HepG2 (cell line): ENCODE measurements around the gene CFAP119. TPM values are rescaled to one million over a fixed set of nuclear protein-coding genes. Genes with fewer than 3 reads are reported as not detected.

Source experiments
- ATAC-seq: fragments of 200-7000 bp; cut with Tn5 transposase; 3 replicates; pipeline ENCODE4 v1.9.1; 2020; ENCODE audit warnings: mild to moderate bottlenecking, moderate library complexity
- BruUV-seq: library from RNA; stranded (reverse); fragments of 400-500 nt; replicated peaks from 2 replicates; lab custom pipeline; 2021; lab: Mats Ljungman, UMichigan
- CTCF ChIA-PET: fragments of 300-600 bp; formaldehyde crosslinking; extraction: SDS; loops from one replicate; lab custom pipeline; 2021; ENCODE audit warnings: low total read pairs, inconsistent platforms, low intra/inter-chr PET ratio; lab: Yijun Ruan, JAX
- POLR2A ChIA-PET: fragments of 350-600 bp; sonication (Branson Sonifier 250); formaldehyde crosslinking; loops from one replicate; lab custom pipeline; 2020; ENCODE audit warnings: antibody characterized with exemption, inconsistent platforms; lab: Yijun Ruan, JAX
- DNase-seq: peaks from one replicate; pipeline ENCODE4 v3.0.0-alpha.2; 2015; ENCODE audit warnings: low spot score
- FAIRE-seq: peaks from 3 replicates; lab custom pipeline; 2011; peaks lifted over from hg19 to GRCh38; lab: Jason Lieb, UNC
- H2AFZ ChIP-seq: one replicate; pipeline ENCODE4 v1.6.1; 2011; ENCODE audit warnings: low read length, inconsistent platforms
- H3K27ac ChIP-seq: fragments of 300-600 bp; 3 replicates; pipeline ENCODE4 v1.8.0; 2011; ENCODE audit warnings: mixed run types, mild to moderate bottlenecking, mixed read lengths, low read length, inconsistent platforms; ENCODE audit not compliant: insufficient read depth; ENCODE audit errors: extremely low read length
- H3K27me3 ChIP-seq, 2 experiments: fragments of 200-600 bp in 1 of 2; 2 replicates in 1 of 2; 3 replicates in 1 of 2; pipeline versions ENCODE4 v1.6.0 to v1.8.0; 2011; ENCODE audit warnings: low read length in 2 of 2, mild to moderate bottlenecking in 2 of 2, moderate library complexity in 2 of 2, inconsistent platforms in 1 of 2; ENCODE audit not compliant: insufficient read depth in 2 of 2, control insufficient read depth in 1 of 2
- H3K36me3 ChIP-seq, 2 experiments: fragments of 200-600 bp in 1 of 2; replicated peaks in 1 of 2; 2 replicates in 1 of 2; 3 replicates in 1 of 2; pipeline versions ENCODE4 v1.5.1 to v1.8.0; 2011; ENCODE audit warnings: low read length in 2 of 2, inconsistent platforms in 1 of 2; ENCODE audit not compliant: insufficient read depth in 2 of 2, control insufficient read depth in 1 of 2
- H3K4me1 ChIP-seq: 2 replicates; pipeline ENCODE4 v1.5.1; 2012; ENCODE audit warnings: low read length, inconsistent platforms; ENCODE audit not compliant: insufficient read depth
- H3K4me2 ChIP-seq: 2 replicates; pipeline ENCODE4 v1.6.0; 2011; ENCODE audit warnings: low read depth, low read length, inconsistent platforms
- H3K4me3 ChIP-seq, 3 experiments: fragments of 200-600 bp in 1 of 3; sonication (generic), shearing (Covaris generic) in 1 of 3; replicated peaks in 1 of 3; 2 replicates each; pipeline ENCODE4 v1.5.1; 2011 to 2016; ENCODE audit warnings: low read length in 3 of 3, inconsistent platforms in 2 of 3, low read depth in 2 of 3, mild to moderate bottlenecking in 2 of 3, control low read depth in 1 of 3, mixed read lengths in 1 of 3; ENCODE audit not compliant: insufficient read depth in 1 of 3
- H3K79me2 ChIP-seq: one replicate; pipeline ENCODE4 v1.6.1; 2011; ENCODE audit warnings: low read length, inconsistent platforms; ENCODE audit not compliant: insufficient read depth
- H3K9ac ChIP-seq: 2 replicates; pipeline ENCODE4 v1.6.0; 2011; ENCODE audit warnings: mild to moderate bottlenecking, low read depth, low read length, inconsistent platforms; ENCODE audit not compliant: insufficient read depth
- H3K9me3 ChIP-seq: 2 replicates; pipeline ENCODE4 v1.5.1; 2012; ENCODE audit warnings: mild to moderate bottlenecking, low read length
- H4K20me1 ChIP-seq: 2 replicates; pipeline ENCODE4 v1.6.0; 2011; ENCODE audit warnings: inconsistent platforms, mild to moderate bottlenecking, low read length, moderate library complexity; ENCODE audit not compliant: insufficient read depth
- KMT2B ChIP-seq: IDR thresholded peaks from 2 replicates; pipeline ENCODE4 v1.6.1; 2016; ENCODE audit warnings: missing genetic modification reagents, missing compliant biosample characterization
- MYC ChIP-seq: sonication (generic); formaldehyde crosslinking; IDR thresholded peaks from 2 replicates; pipeline ENCODE4 v1.9.0; 2021; ENCODE audit warnings: missing genetic modification reagents, borderline replicate concordance
- REPIN1 ChIP-seq: sonication (generic); formaldehyde crosslinking; IDR thresholded peaks from 2 replicates; pipeline ENCODE4 v1.8.0; 2022; ENCODE audit warnings: missing genetic modification reagents, low read depth, mild to moderate bottlenecking, borderline replicate concordance
- ZNF616 ChIP-seq: sonication (generic); formaldehyde crosslinking; IDR thresholded peaks from 2 replicates; pipeline ENCODE4 v1.5.0; 2020; ENCODE audit warnings: low read depth, mild to moderate bottlenecking, missing genetic modification reagents
- ZNF749 ChIP-seq: sonication (generic); formaldehyde crosslinking; IDR thresholded peaks from 2 replicates; pipeline ENCODE4 v1.8.0; 2022; ENCODE audit warnings: mild to moderate bottlenecking, missing genetic modification reagents, moderate library complexity, borderline replicate concordance
- whole genome bisulfite sequencing: methylation state at CpG from one replicate; pipeline ENCODE4 v1.1.6; 2017; ENCODE audit warnings: low lambda C conversion rate; 5-methylcytosine and 5-hydroxymethylcytosine counted together
- in situ Hi-C: cut with HindIII; loops from 2 replicates; pipeline ENCODE4 v1.10.0; 2017; ENCODE audit warnings: low pct_unique_long_range_greater_than_20kb; ENCODE audit not compliant: extremely low pct_ligation_motif_present
- intact Hi-C: fragments of 100-400 bp; cut with micrococcal nuclease; formaldehyde crosslinking; loops from one replicate; pipeline ENCODE4 v1.10.0; 2022; ENCODE audit not compliant: unreplicated experiment
- polyA plus RNA-seq, 8 experiments: library from polyadenylated mRNA; depleted of rRNA in 3 of 8; stranded (reverse) in 7 of 8; unstranded in 1 of 8; fragments of >200 nt; fragmentation: Illumina TruSeq in 4 of 8; extraction: Trizol in 4 of 8; gene quantifications; 2 replicates each; pipeline versions ENCODE4 v1.2.1 to v1.2.3, GENCODE V29; 2011 to 2016; ENCODE audit warnings: low read depth in 4 of 8, missing spikeins in 1 of 8, mixed read lengths in 1 of 8; ENCODE audit not compliant: insufficient read depth in 1 of 8
- total RNA-seq, 5 experiments: library from RNA; depleted of rRNA; stranded (reverse); fragments of >200 nt; fragmentation: Illumina TruSeq; extraction: Trizol; gene quantifications; 2 replicates each; pipeline ENCODE4 v1.2.3, GENCODE V29; 2016; ENCODE audit warnings: low read depth in 1 of 5
- TF ChIP-seq, protein P1 (sequence below): sonication (generic); formaldehyde crosslinking; IDR thresholded peaks from 2 replicates; pipeline ENCODE4 v1.4.0; 2020; ENCODE audit warnings: missing genetic modification reagents
- TF ChIP-seq, protein P2 (sequence below): sonication (generic); formaldehyde crosslinking; IDR thresholded peaks from 2 replicates; pipeline ENCODE4 v1.4.0; 2020; ENCODE audit warnings: mild to moderate bottlenecking, missing genetic modification reagents
- TF ChIP-seq, protein P3 (sequence below): sonication (generic); formaldehyde crosslinking; conservative IDR thresholded peaks from 2 replicates; pipeline ENCODE4 v1.8.1; 2023; ENCODE audit warnings: missing genetic modification reagents
- TF ChIP-seq, protein P4 (sequence below): sonication (generic); formaldehyde crosslinking; conservative IDR thresholded peaks from 2 replicates; pipeline ENCODE4 v1.5.0; 2020; ENCODE audit warnings: missing genetic modification reagents

Gene CFAP119
- total and polyA plus RNA-seq, 2 of the 13 experiments (the other 11 are each of a cell fraction or from before 2014, with no cell fraction given): 6.4 TPM

DNA sequence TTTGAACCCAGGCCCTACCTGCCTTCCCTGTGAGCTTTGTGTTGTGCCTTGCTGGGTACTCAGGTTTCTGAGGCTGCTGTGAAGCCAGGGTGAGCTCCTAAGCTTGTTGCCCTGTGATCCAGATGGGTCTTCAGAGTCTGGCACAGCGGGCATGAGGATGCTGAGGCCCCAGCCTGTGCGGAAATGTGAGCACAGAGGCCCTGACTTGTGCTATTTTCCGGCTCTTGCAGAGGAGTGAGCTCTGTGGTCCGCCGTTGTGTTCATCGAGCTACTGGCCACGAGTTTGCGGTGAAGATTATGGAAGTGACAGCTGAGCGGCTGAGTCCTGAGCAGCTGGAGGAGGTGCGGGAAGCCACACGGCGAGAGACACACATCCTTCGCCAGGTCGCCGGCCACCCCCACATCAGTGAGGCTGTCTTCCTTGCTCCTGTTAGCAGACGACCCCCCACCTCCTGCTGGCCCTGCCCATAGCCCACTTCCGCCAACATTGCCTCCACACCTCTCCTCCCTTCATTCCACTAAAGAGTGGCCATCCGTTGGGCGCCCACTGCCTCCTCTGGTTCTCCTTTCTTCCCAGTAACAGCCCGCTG, 10.9 kb downstream of the CFAP119 start (continued):
- TF ChIP-seq, protein P1, sequence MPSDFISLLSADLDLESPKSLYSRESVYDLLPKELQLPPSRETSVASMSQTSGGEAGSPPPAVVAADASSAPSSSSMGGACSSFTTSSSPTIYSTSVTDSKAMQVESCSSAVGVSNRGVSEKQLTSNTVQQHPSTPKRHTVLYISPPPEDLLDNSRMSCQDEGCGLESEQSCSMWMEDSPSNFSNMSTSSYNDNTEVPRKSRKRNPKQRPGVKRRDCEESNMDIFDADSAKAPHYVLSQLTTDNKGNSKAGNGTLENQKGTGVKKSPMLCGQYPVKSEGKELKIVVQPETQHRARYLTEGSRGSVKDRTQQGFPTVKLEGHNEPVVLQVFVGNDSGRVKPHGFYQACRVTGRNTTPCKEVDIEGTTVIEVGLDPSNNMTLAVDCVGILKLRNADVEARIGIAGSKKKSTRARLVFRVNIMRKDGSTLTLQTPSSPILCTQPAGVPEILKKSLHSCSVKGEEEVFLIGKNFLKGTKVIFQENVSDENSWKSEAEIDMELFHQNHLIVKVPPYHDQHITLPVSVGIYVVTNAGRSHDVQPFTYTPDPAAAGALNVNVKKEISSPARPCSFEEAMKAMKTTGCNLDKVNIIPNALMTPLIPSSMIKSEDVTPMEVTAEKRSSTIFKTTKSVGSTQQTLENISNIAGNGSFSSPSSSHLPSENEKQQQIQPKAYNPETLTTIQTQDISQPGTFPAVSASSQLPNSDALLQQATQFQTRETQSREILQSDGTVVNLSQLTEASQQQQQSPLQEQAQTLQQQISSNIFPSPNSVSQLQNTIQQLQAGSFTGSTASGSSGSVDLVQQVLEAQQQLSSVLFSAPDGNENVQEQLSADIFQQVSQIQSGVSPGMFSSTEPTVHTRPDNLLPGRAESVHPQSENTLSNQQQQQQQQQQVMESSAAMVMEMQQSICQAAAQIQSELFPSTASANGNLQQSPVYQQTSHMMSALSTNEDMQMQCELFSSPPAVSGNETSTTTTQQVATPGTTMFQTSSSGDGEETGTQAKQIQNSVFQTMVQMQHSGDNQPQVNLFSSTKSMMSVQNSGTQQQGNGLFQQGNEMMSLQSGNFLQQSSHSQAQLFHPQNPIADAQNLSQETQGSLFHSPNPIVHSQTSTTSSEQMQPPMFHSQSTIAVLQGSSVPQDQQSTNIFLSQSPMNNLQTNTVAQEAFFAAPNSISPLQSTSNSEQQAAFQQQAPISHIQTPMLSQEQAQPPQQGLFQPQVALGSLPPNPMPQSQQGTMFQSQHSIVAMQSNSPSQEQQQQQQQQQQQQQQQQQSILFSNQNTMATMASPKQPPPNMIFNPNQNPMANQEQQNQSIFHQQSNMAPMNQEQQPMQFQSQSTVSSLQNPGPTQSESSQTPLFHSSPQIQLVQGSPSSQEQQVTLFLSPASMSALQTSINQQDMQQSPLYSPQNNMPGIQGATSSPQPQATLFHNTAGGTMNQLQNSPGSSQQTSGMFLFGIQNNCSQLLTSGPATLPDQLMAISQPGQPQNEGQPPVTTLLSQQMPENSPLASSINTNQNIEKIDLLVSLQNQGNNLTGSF (CRISPR knock-in tag): no peak
- TF ChIP-seq MYC (no peak), KMT2B (no peak)
- TF ChIP-seq, protein P2, sequence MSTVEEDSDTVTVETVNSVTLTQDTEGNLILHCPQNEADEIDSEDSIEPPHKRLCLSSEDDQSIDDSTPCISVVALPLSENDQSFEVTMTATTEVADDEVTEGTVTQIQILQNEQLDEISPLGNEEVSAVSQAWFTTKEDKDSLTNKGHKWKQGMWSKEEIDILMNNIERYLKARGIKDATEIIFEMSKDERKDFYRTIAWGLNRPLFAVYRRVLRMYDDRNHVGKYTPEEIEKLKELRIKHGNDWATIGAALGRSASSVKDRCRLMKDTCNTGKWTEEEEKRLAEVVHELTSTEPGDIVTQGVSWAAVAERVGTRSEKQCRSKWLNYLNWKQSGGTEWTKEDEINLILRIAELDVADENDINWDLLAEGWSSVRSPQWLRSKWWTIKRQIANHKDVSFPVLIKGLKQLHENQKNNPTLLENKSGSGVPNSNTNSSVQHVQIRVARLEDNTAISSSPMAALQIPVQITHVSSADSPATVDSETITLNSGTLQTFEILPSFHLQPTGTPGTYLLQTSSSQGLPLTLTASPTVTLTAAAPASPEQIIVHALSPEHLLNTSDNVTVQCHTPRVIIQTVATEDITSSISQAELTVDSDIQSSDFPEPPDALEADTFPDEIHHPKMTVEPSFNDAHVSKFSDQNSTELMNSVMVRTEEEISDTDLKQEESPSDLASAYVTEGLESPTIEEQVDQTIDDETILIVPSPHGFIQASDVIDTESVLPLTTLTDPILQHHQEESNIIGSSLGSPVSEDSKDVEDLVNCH (CRISPR knock-in tag): no peak

DNA sequence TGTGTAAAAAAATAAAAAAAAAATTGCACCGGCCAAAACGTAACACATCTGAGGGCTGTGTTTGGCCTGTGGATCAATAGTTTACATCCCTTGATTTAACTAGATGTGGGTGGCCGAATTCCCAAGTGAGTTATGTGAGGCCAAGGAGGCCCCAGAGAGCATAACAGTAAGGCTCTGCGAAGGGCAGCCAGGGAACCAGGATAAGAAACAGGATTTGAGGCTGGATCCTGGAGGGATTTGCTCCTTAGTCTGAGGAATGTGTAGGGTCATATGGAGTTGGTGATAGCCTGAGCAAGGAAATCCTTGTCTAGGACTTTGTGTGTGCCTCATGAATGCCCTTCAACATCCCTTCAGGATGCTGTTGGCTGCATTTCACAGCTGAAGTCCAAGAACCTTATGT, 11.7 kb downstream of the CFAP119 start:
- in situ Hi-C loops (no loop called here), intact Hi-C loops (no loop called here)
- H3K9me3 ChIP-seq: no peaks in the 10 kb centered on the region
- DNase-seq (no peak), ATAC-seq (no peak), FAIRE-seq (no peak)
- peaks cover 17 to 38% of the 10 kb centered on the region in 2 experiments for H3K36me3 ChIP-seq
- TF ChIP-seq ZNF616 (CRISPR knock-in tag) (no peak), ZNF749 (CRISPR knock-in tag) (no peak), REPIN1 (CRISPR knock-in tag) (no peak)
- TF ChIP-seq, protein P3, sequence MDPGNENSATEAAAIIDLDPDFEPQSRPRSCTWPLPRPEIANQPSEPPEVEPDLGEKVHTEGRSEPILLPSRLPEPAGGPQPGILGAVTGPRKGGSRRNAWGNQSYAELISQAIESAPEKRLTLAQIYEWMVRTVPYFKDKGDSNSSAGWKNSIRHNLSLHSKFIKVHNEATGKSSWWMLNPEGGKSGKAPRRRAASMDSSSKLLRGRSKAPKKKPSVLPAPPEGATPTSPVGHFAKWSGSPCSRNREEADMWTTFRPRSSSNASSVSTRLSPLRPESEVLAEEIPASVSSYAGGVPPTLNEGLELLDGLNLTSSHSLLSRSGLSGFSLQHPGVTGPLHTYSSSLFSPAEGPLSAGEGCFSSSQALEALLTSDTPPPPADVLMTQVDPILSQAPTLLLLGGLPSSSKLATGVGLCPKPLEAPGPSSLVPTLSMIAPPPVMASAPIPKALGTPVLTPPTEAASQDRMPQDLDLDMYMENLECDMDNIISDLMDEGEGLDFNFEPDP (CRISPR knock-in tag): 0 out of 2 replicates have a peak, but pooled peaks have one; percentile 61
- TF ChIP-seq, protein P4, sequence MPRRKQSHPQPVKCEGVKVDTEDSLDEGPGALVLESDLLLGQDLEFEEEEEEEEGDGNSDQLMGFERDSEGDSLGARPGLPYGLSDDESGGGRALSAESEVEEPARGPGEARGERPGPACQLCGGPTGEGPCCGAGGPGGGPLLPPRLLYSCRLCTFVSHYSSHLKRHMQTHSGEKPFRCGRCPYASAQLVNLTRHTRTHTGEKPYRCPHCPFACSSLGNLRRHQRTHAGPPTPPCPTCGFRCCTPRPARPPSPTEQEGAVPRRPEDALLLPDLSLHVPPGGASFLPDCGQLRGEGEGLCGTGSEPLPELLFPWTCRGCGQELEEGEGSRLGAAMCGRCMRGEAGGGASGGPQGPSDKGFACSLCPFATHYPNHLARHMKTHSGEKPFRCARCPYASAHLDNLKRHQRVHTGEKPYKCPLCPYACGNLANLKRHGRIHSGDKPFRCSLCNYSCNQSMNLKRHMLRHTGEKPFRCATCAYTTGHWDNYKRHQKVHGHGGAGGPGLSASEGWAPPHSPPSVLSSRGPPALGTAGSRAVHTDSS: no peak
- POLR2A ChIA-PET: no interaction called here
- CTCF ChIA-PET: no interaction called here
- no peaks in the 10 kb centered on the region for H3K27me3 ChIP-seq
- BruUV-seq: no TSS peak
- no peak overlapping the region for H3K27ac ChIP-seq
- no peaks in the 10 kb centered on the region for H4K20me1 ChIP-seq
- 91% methylated on average over 4 of the region's 4 CpGs for WGBS
- H3K4me3 ChIP-seq: no peak overlapping the region
- H3K4me1 ChIP-seq: peaks cover 35% of the 10 kb centered on the region
- H3K4me2 ChIP-seq: no peak overlapping the region; the same call in 1 of the 2 replicates
- H3K9ac ChIP-seq: no peak overlapping the region
- no peak overlapping the region for H2AFZ ChIP-seq
- peaks cover 16% of the 10 kb centered on the region for H3K79me2 ChIP-seq
